Right renal cortex interstitium (tissue), 3 donors: Measurements from ENCODE around the gene MRPL30. TPM values are rescaled to one million over a fixed set of nuclear protein-coding genes. Genes with fewer than 3 reads are reported as not detected.
"Not testable (repeated sequence)": the region's sequence is repeated elsewhere in the genome, so short reads cannot be mapped to it uniquely, and the experiment has no call there.

Experiments used
- DNase-seq, 3 donors: peaks; one replicate each; pipeline ENCODE4 v3.0.0-alpha.2; 2013; ENCODE audit warnings: low read depth in 3 of 3, low spot score in 2 of 3
- polyA plus RNA-seq, 3 donors: library from polyadenylated mRNA; unstranded; fragments of 120-200 nt; gene quantifications; one replicate each; pipeline ENCODE4 v1.2.1, GENCODE V29; 2013; ENCODE audit not compliant: insufficient read length in 3 of 3

MRPL30 gene
- 10 to 100 TPM; 51.9 to 58.8 (median 53.0) TPM for polyA plus RNA-seq

- peak; percentile 93 to 94 (median 93) for DNase-seq
These were observed at the start of gene MRPL30, which contains the start of gene MITD1 for GRCh38 chr2:99180755-99181623. Gene MRPL30 (plus strand): TSS chr2:99181184. CDS start chr2:99186204, 5,020 bp downstream. Gene MITD1 (minus strand): TSS chr2:99181058. CDS start chr2:99180981, 77 bp downstream.

GRCh38 chr2:99135044-99135556 is 45.9 kb upstream of the MRPL30 start:
- not testable (repeated sequence) for DNase-seq

GRCh38 chr2:99139003-99139402 is 42.0 kb upstream of the MRPL30 start:
- no peak for DNase-seq

GRCh38 chr2:99140056-99140859 is 40.7 kb upstream of the MRPL30 start:
- no peak for DNase-seq

- no peak for DNase-seq
These were observed 40.2 kb upstream of the MRPL30 start for GRCh38 chr2:99140860-99141109.

GRCh38 chr2:99141110-99142108 is 39.6 kb upstream of the MRPL30 start, which contains the start of gene C2orf15:
Gene C2orf15 (plus strand): TSS chr2:99141707. CDS start chr2:99150559, 8,852 bp downstream.
- peak; percentile 83 to 90 (median 86) for DNase-seq

- no peak for DNase-seq
These were observed 30.3 kb upstream of the MRPL30 start for GRCh38 chr2:99150706-99151105.

GRCh38 chr2:99152199-99152895 is 28.6 kb upstream of the MRPL30 start:
- no peak for DNase-seq

- no peak for DNase-seq
These were observed 26.9 kb upstream of the MRPL30 start for GRCh38 chr2:99153921-99154604.

GRCh38 chr2:99154643-99155536 is 26.1 kb upstream of the MRPL30 start, which contains the start of the genes LIPT1 and TSGA10:
Gene LIPT1 (plus strand): TSS chr2:99154967. CDS start chr2:99161958, 6,991 bp downstream.
Gene TSGA10 (minus strand): TSS chr2:99154942. CDS start chr2:99109439, 45,503 bp downstream.
- DNase-seq, result peak; percentile 80 to 89 (median 81)

GRCh38 chr2:99156891-99157290 is 24.1 kb upstream of the MRPL30 start:
- DNase-seq, result no peak

GRCh38 chr2:99158599-99158998 is 22.4 kb upstream of the MRPL30 start:
- no peak for DNase-seq

GRCh38 chr2:99159594-99159993 is 21.4 kb upstream of the MRPL30 start:
- DNase-seq, result no peak

GRCh38 chr2:99166218-99166617 is 14.8 kb upstream of the MRPL30 start:
- no peak for DNase-seq

- no peak for DNase-seq
These were observed 11.4 kb upstream of the MRPL30 start for GRCh38 chr2:99169534-99169933.

GRCh38 chr2:99171377-99172140 is 9.4 kb upstream of the MRPL30 start:
- DNase-seq, result no peak

GRCh38 chr2:99181624-99182000 is 628 bp downstream of the MRPL30 start:
- DNase-seq, result peak in 1 of 3 donors; percentile 1
